Dendritic cell treated with granulocyte-macrophage colony-stimulating factor and Interleukin-4, amounts not matched to agents 40 ng/mL and 50 ng/mL, for 4 days (primary cell): Measurements from ENCODE around the gene CPLX1.
"Not testable (repeated sequence)": the region's sequence is repeated elsewhere in the genome, so short reads cannot be mapped to it uniquely, and the experiment has no call there.

Experiments used
- H3K27ac Mint-ChIP-seq: one replicate; pipeline ENCODE4 v1.8.0; 2022; ENCODE audit warnings: mild to moderate bottlenecking, mixed read lengths
- H3K27me3 Mint-ChIP-seq: one replicate; pipeline ENCODE4 v1.8.0; 2022; ENCODE audit warnings: mild to moderate bottlenecking, mixed read lengths
- H3K36me3 Mint-ChIP-seq: one replicate; pipeline ENCODE4 v1.8.0; 2022; ENCODE audit warnings: low read depth, mixed read lengths
- H3K4me1 Mint-ChIP-seq: one replicate; pipeline ENCODE4 v1.8.0; 2022; ENCODE audit warnings: low read depth, mixed read lengths
- H3K4me3 Mint-ChIP-seq: one replicate; pipeline ENCODE4 v1.8.0; 2022; ENCODE audit warnings: mild to moderate bottlenecking, moderate library complexity, mixed read lengths
- H3K9me3 Mint-ChIP-seq: one replicate; pipeline ENCODE4 v1.8.0; 2022; ENCODE audit warnings: mixed read lengths
- intact Hi-C: fragments of 100-400 bp; cut with micrococcal nuclease; formaldehyde crosslinking; loops from one replicate; pipeline ENCODE4 v1.15.0; 2022

The CPLX1 gene

GRCh38 chr4:808860-809570, 16.9 kb downstream of the CPLX1 start:
- H3K4me1 Mint-ChIP-seq, result no peaks in the 10 kb centered on the region
- no peak overlapping the region for H3K4me3 Mint-ChIP-seq
- intact Hi-C loops, result no loop called here

DNA sequence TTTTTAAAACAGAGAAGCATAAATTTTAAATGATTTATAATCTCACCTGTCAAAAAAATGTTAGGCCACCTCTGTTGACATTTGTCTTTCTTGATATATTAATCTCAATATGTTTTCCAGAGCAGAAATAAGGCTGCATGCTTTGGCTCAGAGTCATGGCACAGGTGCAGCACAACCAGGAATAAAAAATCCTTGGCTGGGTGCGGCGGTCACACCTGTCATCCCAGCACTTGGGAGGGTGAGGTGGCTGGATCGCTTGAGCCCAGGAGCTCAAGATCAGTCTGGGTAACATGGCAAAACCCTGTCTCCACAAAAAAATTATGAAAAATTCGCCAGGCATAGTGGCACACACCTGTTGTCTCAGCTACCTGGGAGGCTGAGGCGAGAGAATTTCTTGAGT, 18.1 kb downstream of the CPLX1 start:
- Mint-ChIP-seq H3K9me3 (no peaks in the 10 kb centered on the region), H3K27ac (no peak overlapping the region), H3K4me1 (no peaks in the 10 kb centered on the region), H3K4me3 (no peak overlapping the region), H3K27me3 (peaks cover 34% of the 10 kb centered on the region), H3K36me3 (no peaks in the 10 kb centered on the region)
- intact Hi-C loops, result no loop called here

More at GRCh38 chr4:808860-809570, 16.9 kb downstream of the CPLX1 start:
- Mint-ChIP-seq H3K9me3 (no peaks in the 10 kb centered on the region), H3K36me3 (no peaks in the 10 kb centered on the region), H3K27ac (no peak overlapping the region), H3K27me3 (peaks cover 44% of the 10 kb centered on the region)

GRCh38 chr4:806979-807378, 18.9 kb downstream of the CPLX1 start:
- H3K27ac Mint-ChIP-seq, intact Hi-C loops, H3K4me3 Mint-ChIP-seq, H3K36me3 Mint-ChIP-seq, H3K4me1 Mint-ChIP-seq, H3K9me3 Mint-ChIP-seq: not testable (repeated sequence)
- peaks cover 31% of the 10 kb centered on the region for H3K27me3 Mint-ChIP-seq

DNA sequence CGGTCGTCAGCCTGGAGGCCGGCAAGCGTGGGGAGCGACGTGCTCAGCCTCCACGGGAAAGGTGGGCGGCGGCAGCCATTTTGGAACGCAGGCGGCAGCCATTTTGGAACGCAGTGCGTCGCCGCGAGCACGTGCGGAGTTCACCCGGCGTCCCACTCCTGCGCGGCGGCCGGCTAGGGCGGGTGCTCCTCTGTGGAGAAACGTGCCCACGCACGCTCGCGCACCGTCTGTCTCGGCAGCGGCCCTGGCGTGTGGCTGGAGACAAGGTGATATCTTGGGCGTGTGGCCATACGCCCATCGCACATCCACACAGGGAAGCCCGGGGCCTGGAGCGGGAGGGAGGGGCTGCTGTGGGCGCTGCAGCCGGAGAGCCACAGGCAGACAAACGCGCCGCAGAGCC, 21.1 kb downstream of the CPLX1 start:
- no peak overlapping the region for H3K4me3 Mint-ChIP-seq
- intact Hi-C loops, result no loop called here

DNA sequence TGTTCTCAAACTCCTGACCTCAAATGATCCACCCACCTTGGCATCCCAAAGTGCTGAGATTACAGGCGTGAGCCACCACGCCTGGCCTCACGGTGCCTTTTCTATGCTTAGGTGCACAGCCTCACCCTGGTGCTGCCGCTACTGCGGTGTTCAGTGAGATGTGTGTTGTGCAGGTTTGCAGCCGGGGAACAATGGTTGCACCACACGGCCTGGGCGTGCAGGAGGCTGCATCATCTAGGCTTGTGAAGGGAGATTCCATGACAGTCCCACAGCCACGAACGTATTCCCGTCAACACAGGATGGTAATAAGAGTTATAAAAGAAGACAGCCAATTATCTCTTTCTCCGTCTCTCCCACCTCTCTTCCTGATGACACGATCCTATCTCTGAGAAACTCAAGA, 22.0 kb downstream of the CPLX1 start:
- Mint-ChIP-seq H3K36me3 (no peaks in the 10 kb centered on the region), H3K4me1 (no peaks in the 10 kb centered on the region), H3K27ac (no peak overlapping the region), H3K9me3 (no peaks in the 10 kb centered on the region), H3K4me3 (no peak overlapping the region), H3K27me3 (peaks cover 42% of the 10 kb centered on the region)
- intact Hi-C loops, result no loop called here

More for the DNA sequence above, 21.1 kb downstream of the CPLX1 start:
- H3K27ac Mint-ChIP-seq, result no peak overlapping the region
- H3K36me3 Mint-ChIP-seq, result no peaks in the 10 kb centered on the region
- H3K27me3 Mint-ChIP-seq, result peaks cover 38% of the 10 kb centered on the region
- no peaks in the 10 kb centered on the region for H3K9me3 Mint-ChIP-seq
- H3K4me1 Mint-ChIP-seq, result no peaks in the 10 kb centered on the region

DNA sequence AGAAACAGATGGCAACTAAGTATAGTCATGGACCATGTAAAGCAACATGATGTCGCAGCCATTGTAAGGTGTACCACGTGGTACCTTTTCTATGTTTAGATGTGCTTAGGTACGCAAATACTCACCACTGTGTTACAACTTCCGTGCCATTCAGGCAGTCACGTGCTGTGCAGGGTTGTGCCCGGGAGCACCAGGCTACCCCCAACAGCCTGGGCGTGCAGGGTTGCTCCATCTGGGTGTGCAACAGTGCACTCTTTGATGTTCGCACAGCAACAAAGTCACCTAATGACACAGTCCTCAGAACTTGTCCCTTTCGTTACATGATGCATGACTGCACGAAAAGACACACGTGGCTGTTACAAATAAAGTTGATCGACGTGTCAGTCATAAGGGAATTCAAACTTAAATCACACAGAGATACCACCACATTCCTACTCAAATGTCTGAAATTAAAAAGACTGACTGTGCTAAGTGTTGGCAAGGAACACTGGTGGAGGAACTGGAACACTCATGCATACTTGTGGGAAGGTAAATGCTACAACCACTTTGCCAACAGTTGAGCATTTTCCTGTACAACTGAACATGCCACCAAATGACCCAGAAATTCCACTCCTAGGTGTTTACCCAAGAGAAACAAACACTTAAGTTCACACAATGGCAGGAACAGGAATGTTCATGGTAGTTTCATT, 24.3 kb downstream of the CPLX1 start:
- Mint-ChIP-seq H3K27me3 (peaks cover 49% of the 10 kb centered on the region), H3K27ac (no peak overlapping the region), H3K36me3 (no peaks in the 10 kb centered on the region), H3K9me3 (no peaks in the 10 kb centered on the region), H3K4me1 (no peaks in the 10 kb centered on the region), H3K4me3 (no peak overlapping the region)
- intact Hi-C loops, result no loop called here

DNA sequence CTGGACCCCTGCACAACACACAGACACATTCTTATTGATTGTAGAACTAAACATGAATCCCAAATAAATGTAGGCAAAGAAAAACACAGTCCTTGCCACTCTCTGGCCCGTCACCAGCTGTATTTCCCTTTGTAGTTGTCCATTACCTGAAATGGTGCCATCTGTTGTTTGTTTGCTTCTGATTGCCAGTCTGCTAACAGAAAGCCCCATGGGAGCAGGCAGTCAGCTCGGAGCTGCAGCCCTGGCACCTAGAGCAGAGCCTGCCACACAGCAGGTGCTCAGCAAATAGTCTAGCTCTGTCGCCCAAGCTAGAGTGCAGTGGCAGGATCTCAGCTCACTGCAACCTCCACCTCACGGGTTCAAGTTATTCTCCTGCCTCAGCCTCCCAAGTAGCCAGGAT, 28.9 kb downstream of the CPLX1 start:
- intact Hi-C loops, result no loop called here
- H3K27ac Mint-ChIP-seq, result no peak overlapping the region
- H3K9me3 Mint-ChIP-seq, result no peaks in the 10 kb centered on the region
- H3K4me3 Mint-ChIP-seq, result no peak overlapping the region
- H3K27me3 Mint-ChIP-seq, result peaks cover 75% of the 10 kb centered on the region
- no peaks in the 10 kb centered on the region for H3K36me3 Mint-ChIP-seq
- no peaks in the 10 kb centered on the region for H3K4me1 Mint-ChIP-seq

DNA sequence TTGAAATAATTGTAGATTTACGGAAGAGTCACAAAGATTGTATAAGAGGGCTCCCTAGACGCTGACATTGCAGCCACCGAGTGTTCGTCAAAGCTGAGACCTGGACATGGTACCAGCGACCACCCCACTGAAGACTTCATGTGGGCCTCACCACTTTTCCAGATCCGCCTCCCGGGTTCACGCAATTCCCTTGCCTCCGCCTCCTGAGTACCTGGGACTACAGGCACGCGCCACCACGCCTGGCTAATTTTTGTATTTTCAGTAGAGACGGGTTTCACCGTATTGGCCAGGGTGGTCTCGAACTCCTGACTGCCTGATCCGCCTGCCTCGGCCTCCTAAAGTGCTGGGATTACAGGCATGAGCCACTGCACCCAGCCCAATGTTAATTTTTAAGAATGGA, 29.7 kb downstream of the CPLX1 start:
- no peaks in the 10 kb centered on the region for H3K36me3 Mint-ChIP-seq
- H3K27me3 Mint-ChIP-seq, result peaks cover 74% of the 10 kb centered on the region
- intact Hi-C loops, result no loop called here
- no peak overlapping the region for H3K4me3 Mint-ChIP-seq
- H3K27ac Mint-ChIP-seq, result no peak overlapping the region
- H3K9me3 Mint-ChIP-seq, result no peaks in the 10 kb centered on the region
- no peaks in the 10 kb centered on the region for H3K4me1 Mint-ChIP-seq

DNA sequence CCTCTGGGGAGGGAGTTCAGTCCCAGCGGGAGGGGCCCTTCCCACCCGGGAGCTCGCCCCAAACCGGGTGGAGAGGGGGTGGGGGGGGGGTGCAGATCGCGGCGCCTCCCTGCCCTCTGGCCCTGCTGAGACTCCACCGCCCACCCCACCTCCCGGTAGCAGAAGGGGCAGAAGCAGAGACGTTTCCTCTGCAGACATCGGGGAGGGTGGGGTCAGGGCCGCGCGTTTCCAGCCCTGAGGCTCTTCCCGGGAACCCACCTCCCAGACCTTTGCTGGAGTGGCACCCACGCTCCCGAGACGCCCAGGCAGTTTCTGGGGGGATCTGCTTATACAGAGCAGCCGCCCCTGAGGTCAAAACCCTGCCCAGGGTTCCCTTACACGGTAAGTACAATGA, 30.2 kb downstream of the CPLX1 start:
- Mint-ChIP-seq H3K4me1 (no peaks in the 10 kb centered on the region), H3K27ac (no peak overlapping the region), H3K27me3 (peaks cover 73% of the 10 kb centered on the region), H3K9me3 (no peaks in the 10 kb centered on the region), H3K36me3 (no peaks in the 10 kb centered on the region), H3K4me3 (no peak overlapping the region)
- intact Hi-C loops, result no loop called here

DNA sequence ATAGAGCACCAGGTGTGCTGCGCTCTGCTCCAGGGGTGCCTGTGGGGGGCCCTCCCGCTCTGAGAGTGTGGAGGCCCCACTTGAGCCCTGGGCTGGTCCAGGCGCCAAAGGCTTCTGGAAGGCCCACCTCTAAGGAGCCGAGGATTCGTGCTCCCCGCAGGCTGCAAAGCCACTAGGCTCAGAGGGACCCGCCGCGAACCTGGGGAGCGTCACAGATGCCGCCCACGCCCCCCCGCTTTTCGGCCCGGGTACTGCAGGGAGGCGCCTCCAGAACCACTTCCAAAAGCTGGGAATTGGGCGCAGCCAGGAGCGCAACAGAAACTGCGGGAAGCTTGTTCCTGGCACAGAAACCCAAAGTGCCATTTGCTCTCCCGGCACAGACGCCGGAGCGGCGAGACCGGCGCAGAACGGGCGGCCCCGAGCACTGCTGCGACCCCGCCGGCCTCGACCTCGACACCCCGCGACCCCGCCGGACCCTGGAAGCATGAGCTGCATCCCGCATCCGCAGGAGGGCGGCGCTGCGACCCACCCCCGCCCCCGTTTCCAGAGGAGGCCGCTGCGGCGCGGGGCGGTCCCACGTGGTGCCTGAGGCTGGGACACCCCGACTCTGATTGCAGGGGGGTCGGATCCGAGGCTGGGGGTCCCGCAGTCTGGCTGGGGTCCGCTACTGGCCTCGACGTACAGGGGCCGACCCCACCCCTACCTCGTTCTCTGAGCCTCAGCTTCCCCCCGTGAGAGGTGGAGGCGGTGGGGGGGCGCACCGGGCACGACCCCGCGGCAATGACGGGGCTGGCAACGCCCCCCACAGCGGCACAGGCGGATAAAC, 30.8 kb downstream of the CPLX1 start:
- no peaks in the 10 kb centered on the region for H3K9me3 Mint-ChIP-seq
- no peak overlapping the region for H3K27ac Mint-ChIP-seq
- peaks cover 78% of the 10 kb centered on the region for H3K27me3 Mint-ChIP-seq
- H3K36me3 Mint-ChIP-seq, result no peaks in the 10 kb centered on the region
- intact Hi-C loops, result no loop called here
- H3K4me3 Mint-ChIP-seq, result no peak overlapping the region
- no peaks in the 10 kb centered on the region for H3K4me1 Mint-ChIP-seq

DNA sequence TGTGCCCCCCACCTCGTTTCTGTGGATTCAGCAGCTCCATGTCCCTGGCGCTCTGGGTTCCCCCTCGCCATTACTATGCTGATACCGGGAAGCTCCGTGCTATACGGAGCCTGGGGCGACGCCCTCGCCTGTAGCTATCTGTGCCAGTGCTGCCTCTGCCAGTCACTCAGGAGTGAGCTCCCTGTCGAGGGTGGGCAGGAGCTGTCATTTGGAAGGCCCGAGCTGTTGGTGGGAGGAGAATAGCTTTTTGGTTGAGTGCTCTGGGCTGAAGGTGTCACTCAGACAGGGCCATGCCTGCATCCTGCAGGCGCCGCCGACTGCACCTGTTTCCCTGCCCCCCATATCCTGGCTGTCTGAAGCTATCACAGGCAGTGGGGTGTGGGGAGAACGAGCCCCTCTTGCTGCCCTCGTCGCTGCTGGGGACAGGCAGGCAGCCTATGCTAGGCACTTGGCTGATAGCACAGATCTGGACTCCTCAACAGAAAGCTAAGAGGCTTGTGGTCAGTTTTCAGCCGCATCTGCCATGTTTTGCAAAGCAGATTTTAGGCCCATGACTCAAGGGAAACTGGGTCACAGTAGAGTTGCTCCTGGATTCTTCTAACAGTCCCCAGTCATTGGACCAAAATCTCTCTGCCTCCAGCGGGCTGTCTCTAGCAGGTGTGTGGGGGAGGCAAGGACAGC, 31.8 kb downstream of the CPLX1 start:
- no peak overlapping the region for H3K27ac Mint-ChIP-seq
- intact Hi-C loops, result no loop called here
- no peaks in the 10 kb centered on the region for H3K36me3 Mint-ChIP-seq

GRCh38 chr4:793093-793861, 32.7 kb downstream of the CPLX1 start:
- peaks cover 87% of the 10 kb centered on the region for H3K27me3 Mint-ChIP-seq
- H3K4me1 Mint-ChIP-seq, result no peaks in the 10 kb centered on the region
- intact Hi-C loops, result no loop called here
- H3K36me3 Mint-ChIP-seq, result no peaks in the 10 kb centered on the region
- no peak overlapping the region for H3K4me3 Mint-ChIP-seq
- no peaks in the 10 kb centered on the region for H3K9me3 Mint-ChIP-seq
- H3K27ac Mint-ChIP-seq, result no peak overlapping the region

More for the DNA sequence above, 31.8 kb downstream of the CPLX1 start:
- Mint-ChIP-seq H3K4me3 (no peak overlapping the region), H3K9me3 (no peaks in the 10 kb centered on the region), H3K4me1 (no peaks in the 10 kb centered on the region), H3K27me3 (peaks cover 81% of the 10 kb centered on the region)

- Mint-ChIP-seq H3K4me1 (no peaks in the 10 kb centered on the region), H3K27ac (no peak overlapping the region), H3K36me3 (no peaks in the 10 kb centered on the region), H3K4me3 (no peak overlapping the region), H3K27me3 (peaks cover 88% of the 10 kb centered on the region), H3K9me3 (no peaks in the 10 kb centered on the region)
- intact Hi-C loops, result no loop called here
Measured at GRCh38 chr4:792626-793092, 33.3 kb downstream of the CPLX1 start.
